ENCODE measurements around the gene NANP. TPM values are rescaled to one million over a fixed set of nuclear protein-coding genes. Genes with fewer than 3 reads are reported as not detected.

The NANP gene
- total and polyA plus RNA-seq, 9 of the 15 experiments (the other 6 are each of a cell fraction or from before 2014, with no cell fraction given) = 5.4 to 8.4 (median 6.9) TPM

GRCh38 chr20:25672659-25673235 is 48.9 kb upstream of the NANP start:
- Histone ChIP-seq H3K27me3 (ENCODE audit: control insufficient read depth in 2 of 2, insufficient read depth in 2 of 2, low read length in 2 of 2) (no peaks in the 10 kb centered on the region), H3K79me2 (ENCODE audit: control insufficient read depth, insufficient read depth, low read length) (no peaks in the 10 kb centered on the region; the same call in 2 of the 3 replicates), H4K20me1 (replicated peaks; ENCODE audit: control insufficient read depth, insufficient read depth, low read length) (no peaks in the 10 kb centered on the region), H3K9me3 (replicated peaks; ENCODE audit: control insufficient read depth, insufficient read depth, low read depth, low read length) (no peaks in the 10 kb centered on the region), H3K4me3 (no peak overlapping the region), H3K9me1 (ENCODE audit: control insufficient read depth, insufficient read depth, low read length) (peaks cover 3% of the 10 kb centered on the region), H3K27ac (ENCODE audit: extremely low read depth, low read depth, low read length) (no peak overlapping the region), H3K9ac (ENCODE audit: insufficient read depth in 1 of 2, low read depth in 2 of 2, low read length in 2 of 2) (no peak overlapping the region), H3K4me1 (replicated peaks in 1 of 2; ENCODE audit: control insufficient read depth in 2 of 2, insufficient read depth in 2 of 2, low read length in 2 of 2) (no peaks in the 10 kb centered on the region), H3K36me3 (ENCODE audit: control insufficient read depth, insufficient read depth, low read length) (peaks cover 40% of the 10 kb centered on the region; the same call in 2 of the 3 replicates), H3K4me2 (ENCODE audit: insufficient read depth, low read length) (no peak overlapping the region), H2AFZ (ENCODE audit: low read depth, low read length) (no peak overlapping the region)
- in situ Hi-C loops (cut with MboI) (no loop called here), intact Hi-C loops (cut with micrococcal nuclease) (no loop called here)
- TF ChIP-seq ZNF431 (CRISPR knock-in tag; IDR thresholded peaks at IDR 0.05) (no peak), ZNF655 (CRISPR knock-in tag; IDR thresholded peaks at IDR 0.05) (no peak), ZNF395 (CRISPR knock-in tag; IDR thresholded peaks at IDR 0.05) (no peak), EZH2 (IDR thresholded peaks at IDR 0.05; ENCODE audit: borderline replicate concordance, low read depth, low read length) (no peak), ZNF274 (IDR thresholded peaks at IDR 0.05; ENCODE audit: borderline replicate concordance, low read depth, low read length) (no peak), HDAC2 (IDR thresholded peaks at IDR 0.05) (no peak), CBX1 (IDR thresholded peaks at IDR 0.05; ENCODE audit: low read depth) (no peak), ZNF445 (CRISPR knock-in tag; IDR thresholded peaks at IDR 0.05; ENCODE audit: low read depth) (no peak), ZNF354B (CRISPR knock-in tag; IDR thresholded peaks at IDR 0.05) (no peak)
- TF ChIP-seq, protein P1, sequence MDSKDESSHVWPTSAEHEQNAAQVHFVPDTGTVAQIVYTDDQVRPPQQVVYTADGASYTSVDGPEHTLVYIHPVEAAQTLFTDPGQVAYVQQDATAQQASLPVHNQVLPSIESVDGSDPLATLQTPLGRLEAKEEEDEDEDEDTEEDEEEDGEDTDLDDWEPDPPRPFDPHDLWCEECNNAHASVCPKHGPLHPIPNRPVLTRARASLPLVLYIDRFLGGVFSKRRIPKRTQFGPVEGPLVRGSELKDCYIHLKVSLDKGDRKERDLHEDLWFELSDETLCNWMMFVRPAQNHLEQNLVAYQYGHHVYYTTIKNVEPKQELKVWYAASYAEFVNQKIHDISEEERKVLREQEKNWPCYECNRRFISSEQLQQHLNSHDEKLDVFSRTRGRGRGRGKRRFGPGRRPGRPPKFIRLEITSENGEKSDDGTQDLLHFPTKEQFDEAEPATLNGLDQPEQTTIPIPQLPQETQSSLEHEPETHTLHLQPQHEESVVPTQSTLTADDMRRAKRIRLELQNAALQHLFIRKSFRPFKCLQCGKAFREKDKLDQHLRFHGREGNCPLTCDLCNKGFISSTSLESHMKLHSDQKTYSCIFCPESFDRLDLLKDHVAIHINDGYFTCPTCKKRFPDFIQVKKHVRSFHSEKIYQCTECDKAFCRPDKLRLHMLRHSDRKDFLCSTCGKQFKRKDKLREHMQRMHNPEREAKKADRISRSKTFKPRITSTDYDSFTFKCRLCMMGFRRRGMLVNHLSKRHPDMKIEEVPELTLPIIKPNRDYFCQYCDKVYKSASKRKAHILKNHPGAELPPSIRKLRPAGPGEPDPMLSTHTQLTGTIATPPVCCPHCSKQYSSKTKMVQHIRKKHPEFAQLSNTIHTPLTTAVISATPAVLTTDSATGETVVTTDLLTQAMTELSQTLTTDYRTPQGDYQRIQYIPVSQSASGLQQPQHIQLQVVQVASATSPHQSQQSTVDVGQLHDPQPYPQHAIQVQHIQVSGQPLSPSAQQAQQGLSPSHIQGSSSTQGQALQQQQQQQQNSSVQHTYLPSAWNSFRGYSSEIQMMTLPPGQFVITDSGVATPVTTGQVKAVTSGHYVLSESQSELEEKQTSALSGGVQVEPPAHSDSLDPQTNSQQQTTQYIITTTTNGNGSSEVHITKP (IDR thresholded peaks at IDR 0.05; ENCODE audit: partially characterized antibody) = no peak
- ChIA-PET POLR2A (no interaction called here), CTCF (ENCODE audit: low intra/inter-chr PET ratio) (no interaction called here)
- ATAC-seq (no peak), FAIRE-seq (no peak), DNase-seq (ENCODE audit: extremely low read depth in 1 of 4, low spot score in 3 of 4) (no peak)
- WGBS (ENCODE audit: insufficient coverage, low coverage, missing lambda C conversion rate) = 86% methylated on average over 3 of the region's 4 CpGs
- BruUV-seq (replicated peaks) = no TSS peak
